Smooth muscle cell (in vitro differentiated cells): ENCODE results near the gene CDCA5. TPM values are rescaled to one million over a fixed set of nuclear protein-coding genes. Genes with fewer than 3 reads are reported as not detected.

Experiments
- DNase-seq: peaks from one replicate; lab custom pipeline; 2025; ENCODE audit not compliant: unreplicated experiment; lab: John Stamatoyannopoulos, UW
- H2AFZ ChIP-seq: fragments of 200-600 bp; sonication (generic); 2 replicates; pipeline ENCODE4 v1.6.0; 2016; ENCODE audit warnings: antibody characterized with exemption, low read depth, mild to moderate bottlenecking
- H3F3A ChIP-seq: fragments of 200-600 bp; sonication (generic); 2 replicates; pipeline ENCODE4 v1.6.0; 2017; ENCODE audit warnings: antibody characterized with exemption, low read depth
- H3K27ac ChIP-seq: fragments of 200-600 bp; sonication (generic); 2 replicates; pipeline ENCODE4 v1.5.1; 2016; ENCODE audit warnings: low read depth, mild to moderate bottlenecking
- H3K27me3 ChIP-seq: fragments of 200-600 bp; sonication (generic); 2 replicates; pipeline ENCODE4 v1.6.1; 2016; ENCODE audit warnings: low read depth, mild to moderate bottlenecking
- H3K36me3 ChIP-seq: fragments of 200-600 bp; sonication (generic); 2 replicates; pipeline ENCODE4 v1.5.1; 2016; ENCODE audit warnings: low read depth
- H3K4me1 ChIP-seq: fragments of 200-600 bp; sonication (generic); 2 replicates; pipeline ENCODE4 v1.5.1; 2016; ENCODE audit warnings: low read depth
- H3K4me2 ChIP-seq: fragments of 200-600 bp; sonication (generic); 2 replicates; pipeline ENCODE4 v1.6.0; 2016; ENCODE audit warnings: mild to moderate bottlenecking
- H3K4me3 ChIP-seq: fragments of 200-600 bp; sonication (generic); 2 replicates; pipeline ENCODE4 v1.5.1; 2016; ENCODE audit warnings: mild to moderate bottlenecking
- H3K79me2 ChIP-seq: fragments of 200-600 bp; sonication (generic); 2 replicates; pipeline ENCODE4 v1.6.0; 2016; ENCODE audit warnings: low read depth, mild to moderate bottlenecking
- H3K9ac ChIP-seq: fragments of 200-600 bp; sonication (generic); 2 replicates; pipeline ENCODE4 v1.6.0; 2016; ENCODE audit warnings: low read depth
- H3K9me3 ChIP-seq: fragments of 200-600 bp; sonication (generic); replicated peaks from 2 replicates; pipeline ENCODE4 v1.5.1; 2016; ENCODE audit warnings: low read depth
- H4K20me1 ChIP-seq: fragments of 200-600 bp; sonication (generic); 2 replicates; pipeline ENCODE4 v1.6.0; 2016; ENCODE audit warnings: low read depth
- WGBS: methylation state at CpG from one replicate; pipeline ENCODE4 v1.1.7; 2016; ENCODE audit warnings: low lambda C conversion rate; 5-methylcytosine and 5-hydroxymethylcytosine counted together
- polyA plus RNA-seq: library from polyadenylated mRNA; unstranded; fragments of >200 nt; fragmentation: Nextera tagmentation; extraction: Ambion mirVana; gene quantifications from 2 replicates; pipeline ENCODE4 v1.2.1, GENCODE V29; 2016
- total RNA-seq: library from RNA; depleted of rRNA; stranded (reverse); fragments of >200 nt; gene quantifications from 2 replicates; pipeline ENCODE4 v1.2.3, GENCODE V29; 2014
- TF ChIP-seq, protein P1 (sequence below): fragments of 200-600 bp; sonication (generic); IDR thresholded peaks from 2 replicates; pipeline ENCODE4 v1.5.1; 2017; ENCODE audit warnings: borderline replicate concordance, mild to moderate bottlenecking, antibody characterized with exemption; ENCODE audit not compliant: insufficient read depth, poor library complexity, severe bottlenecking

Gene CDCA5
- total and polyA plus RNA-seq, 2 experiments from 2014 or later, result 8.0 to 11.2 TPM

DNA sequence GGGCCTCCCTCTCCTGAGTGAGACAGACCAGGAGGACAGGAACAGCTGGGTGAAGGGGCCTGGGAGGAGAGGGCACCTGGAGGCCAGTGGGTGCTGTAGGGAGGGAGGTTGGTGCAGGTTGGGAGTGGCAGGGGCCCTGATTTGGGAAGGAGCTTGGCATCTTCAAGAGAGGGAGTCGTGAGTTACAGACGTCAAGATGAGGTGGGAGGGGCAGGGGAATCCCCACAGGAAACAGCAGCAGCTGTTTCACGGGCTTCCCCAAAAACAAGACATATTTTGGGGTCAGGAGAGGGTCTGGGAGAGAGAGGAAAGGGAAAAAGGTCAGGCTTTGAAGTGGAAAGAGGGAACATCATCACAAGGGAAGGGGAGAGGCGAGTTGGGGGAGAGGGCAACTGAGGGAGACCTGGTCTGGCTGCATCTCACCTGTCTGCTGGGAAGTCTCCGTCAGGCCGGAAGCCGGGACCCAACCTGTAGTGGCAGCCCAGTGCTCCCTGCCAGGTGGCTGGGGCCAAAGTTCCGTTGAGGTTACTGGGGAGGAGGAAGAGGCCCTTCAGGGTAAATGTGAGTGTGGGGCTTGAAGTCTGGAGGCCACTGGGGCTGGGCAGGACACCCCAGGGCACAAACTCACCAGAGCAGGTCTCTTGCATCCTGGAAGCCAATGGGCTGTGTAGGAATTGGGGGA lies 29.9 kb downstream of the CDCA5 start:
- Histone ChIP-seq H2AFZ (no peak overlapping the region), H3K4me3 (no peak overlapping the region), H3K4me1 (no peaks in the 10 kb centered on the region), H3K9me3 (no peaks in the 10 kb centered on the region), H3K27ac (no peak overlapping the region), H3K9ac (no peak overlapping the region), H3K79me2 (no peaks in the 10 kb centered on the region), H3K4me2 (no peak overlapping the region), H3K36me3 (no peaks in the 10 kb centered on the region), H4K20me1 (no peaks in the 10 kb centered on the region), H3K27me3 (no peaks in the 10 kb centered on the region), H3F3A (no peaks in the 10 kb centered on the region)
- TF ChIP-seq, protein P1, sequence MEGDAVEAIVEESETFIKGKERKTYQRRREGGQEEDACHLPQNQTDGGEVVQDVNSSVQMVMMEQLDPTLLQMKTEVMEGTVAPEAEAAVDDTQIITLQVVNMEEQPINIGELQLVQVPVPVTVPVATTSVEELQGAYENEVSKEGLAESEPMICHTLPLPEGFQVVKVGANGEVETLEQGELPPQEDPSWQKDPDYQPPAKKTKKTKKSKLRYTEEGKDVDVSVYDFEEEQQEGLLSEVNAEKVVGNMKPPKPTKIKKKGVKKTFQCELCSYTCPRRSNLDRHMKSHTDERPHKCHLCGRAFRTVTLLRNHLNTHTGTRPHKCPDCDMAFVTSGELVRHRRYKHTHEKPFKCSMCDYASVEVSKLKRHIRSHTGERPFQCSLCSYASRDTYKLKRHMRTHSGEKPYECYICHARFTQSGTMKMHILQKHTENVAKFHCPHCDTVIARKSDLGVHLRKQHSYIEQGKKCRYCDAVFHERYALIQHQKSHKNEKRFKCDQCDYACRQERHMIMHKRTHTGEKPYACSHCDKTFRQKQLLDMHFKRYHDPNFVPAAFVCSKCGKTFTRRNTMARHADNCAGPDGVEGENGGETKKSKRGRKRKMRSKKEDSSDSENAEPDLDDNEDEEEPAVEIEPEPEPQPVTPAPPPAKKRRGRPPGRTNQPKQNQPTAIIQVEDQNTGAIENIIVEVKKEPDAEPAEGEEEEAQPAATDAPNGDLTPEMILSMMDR, result no peak
- WGBS, result 78% methylated on average over 8 of the region's 8 CpGs
- no peak for DNase-seq

DNA sequence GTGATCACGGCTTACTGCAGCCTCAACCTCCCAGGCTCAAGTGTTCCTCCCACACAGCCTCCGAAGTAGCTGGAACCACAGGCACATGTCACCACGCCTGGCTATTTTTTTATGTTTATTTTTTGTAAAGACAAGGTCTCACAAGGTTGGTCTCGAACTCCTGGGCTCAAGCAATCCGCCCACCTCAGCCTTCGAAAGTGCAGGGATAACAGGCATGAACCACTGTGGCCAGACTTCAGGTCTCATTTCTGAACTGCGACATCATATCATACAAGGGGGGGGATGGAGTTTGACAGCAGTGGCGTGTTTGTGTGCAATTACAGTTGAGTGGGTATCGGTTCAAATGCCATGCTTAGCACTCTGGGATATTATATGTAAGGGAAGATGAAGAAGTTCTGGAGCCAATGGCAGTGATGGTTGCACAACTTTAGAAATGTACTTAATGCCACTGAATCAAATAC lies 32.4 kb downstream of the CDCA5 start:
- 67% methylated on average over 9 of the region's 9 CpGs for WGBS
- DNase-seq, result no peak
- no peaks in the 10 kb centered on the region for H3K36me3 ChIP-seq
- no peak overlapping the region for H2AFZ ChIP-seq
- no peaks in the 10 kb centered on the region for H4K20me1 ChIP-seq
- no peaks in the 10 kb centered on the region for H3K79me2 ChIP-seq
- no peaks in the 10 kb centered on the region for H3K9me3 ChIP-seq
- no peak overlapping the region for H3K4me3 ChIP-seq
- no peak overlapping the region for H3K27ac ChIP-seq
- TF ChIP-seq, protein P1, result no peak
- H3K4me2 ChIP-seq, result no peak overlapping the region
- no peaks in the 10 kb centered on the region for H3K27me3 ChIP-seq
- H3K9ac ChIP-seq, result no peak overlapping the region
- no peaks in the 10 kb centered on the region for H3F3A ChIP-seq
- no peaks in the 10 kb centered on the region for H3K4me1 ChIP-seq

DNA sequence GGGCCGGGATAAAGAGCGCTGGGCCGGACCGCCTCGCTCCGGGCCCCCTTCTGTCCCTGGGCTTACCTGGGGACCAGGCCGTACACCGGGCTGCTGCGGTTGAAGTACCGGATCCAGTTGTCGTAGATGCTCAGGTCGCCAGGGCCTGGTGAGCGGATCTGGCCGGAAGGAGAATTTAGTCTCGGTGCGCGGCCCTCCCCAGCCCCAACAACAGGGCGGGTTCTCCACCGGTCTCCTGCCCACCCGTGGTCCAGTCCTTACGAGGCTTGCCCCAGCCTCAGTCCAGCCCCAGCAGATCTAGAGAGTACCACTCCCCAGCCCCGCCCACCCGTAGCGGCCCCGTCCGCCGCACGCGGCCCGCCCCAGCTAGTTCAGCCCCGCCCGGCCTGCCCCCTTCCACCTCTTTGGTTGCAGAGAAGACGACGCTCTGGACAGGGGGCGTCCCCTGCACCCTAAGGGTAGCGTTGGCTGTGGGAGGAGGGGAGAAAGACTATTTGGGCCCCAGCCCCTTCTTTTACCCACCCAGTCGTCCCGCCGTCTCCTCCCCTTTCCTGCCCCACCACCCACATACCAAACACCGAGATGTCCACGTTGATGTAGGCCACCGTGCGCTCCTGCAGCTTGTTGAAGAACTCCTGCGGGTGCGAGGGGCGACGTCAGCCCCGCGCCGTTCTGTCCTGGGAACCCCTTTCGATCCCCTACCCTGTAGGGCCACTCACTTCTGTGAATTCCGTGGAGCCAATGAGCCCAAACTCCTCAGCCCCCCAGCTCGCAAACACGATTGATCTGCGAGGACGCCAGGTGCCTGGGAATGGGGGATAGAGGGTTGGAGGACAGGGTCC lies 36.0 kb downstream of the CDCA5 start:
- WGBS, result 63% methylated on average over 36 of the region's 56 CpGs
- H3F3A ChIP-seq, result no peaks in the 10 kb centered on the region
- no peaks in the 10 kb centered on the region for H4K20me1 ChIP-seq
- no peak for DNase-seq
- H3K4me2 ChIP-seq, result peak overlapping the region; percentile 57
- no peaks in the 10 kb centered on the region for H3K9me3 ChIP-seq
- H3K9ac ChIP-seq, result no peak overlapping the region
- no peak overlapping the region for H2AFZ ChIP-seq
- TF ChIP-seq, protein P1, result no peak
- no peaks in the 10 kb centered on the region for H3K4me1 ChIP-seq
- peak overlapping the region; percentile 5 for H3K4me3 ChIP-seq
- H3K27me3 ChIP-seq, result no peaks in the 10 kb centered on the region
- H3K79me2 ChIP-seq, result no peaks in the 10 kb centered on the region
- no peak overlapping the region for H3K27ac ChIP-seq
- no peaks in the 10 kb centered on the region for H3K36me3 ChIP-seq
